GM12878 (cell line): ENCODE data around the gene MROH9. TPM values are rescaled to one million over a fixed set of nuclear protein-coding genes. Genes with fewer than 3 reads are reported as not detected.

Experiments used
- ATAC-seq: fragments of 200-7000 bp; cut with Tn5 transposase; 3 replicates; pipeline ENCODE4 v1.9.1; 2020; ENCODE audit warnings: mild to moderate bottlenecking, moderate library complexity
- BruUV-seq: library from RNA; stranded (reverse); fragments of 400-500 nt; replicated peaks from 2 replicates; lab custom pipeline; 2021; lab: Mats Ljungman, UMichigan
- CTCF ChIA-PET: fragments of 300-600 bp; sonication (Branson Sonifier 250); formaldehyde crosslinking; extraction: SDS; loops from one replicate; lab custom pipeline; 2021; ENCODE audit warnings: inconsistent platforms; lab: Yijun Ruan, JAX
- POLR2A ChIA-PET: fragments of 350-600 bp; formaldehyde crosslinking; extraction: SDS; loops from one replicate; lab custom pipeline; 2021; ENCODE audit warnings: inconsistent platforms; lab: Charles Lee
- RAD21 ChIA-PET: fragments of 300-600 bp; sonication (Branson Sonifier 250); formaldehyde crosslinking; loops from one replicate; lab custom pipeline; 2023; ENCODE audit warnings: antibody characterized with exemption; ENCODE audit not compliant: unreplicated experiment; lab: Charles Lee
- SMC1A ChIA-PET: fragments of 300-600 bp; sonication (Branson Sonifier 250); formaldehyde crosslinking; loops from one replicate; lab custom pipeline; 2023; ENCODE audit not compliant: unreplicated experiment, uncharacterized antibody; lab: Charles Lee
- DNase-seq: peaks from one replicate; pipeline ENCODE4 v3.0.0-alpha.2; 2011; ENCODE audit warnings: low read depth, low spot score
- FAIRE-seq: peaks from 3 replicates; lab custom pipeline; 2011; peaks lifted over from hg19 to GRCh38; lab: Jason Lieb, UNC
- H2AFZ ChIP-seq: 2 replicates; pipeline ENCODE4 v1.6.0; 2011; ENCODE audit warnings: low read depth, low read length, control low read depth; ENCODE audit not compliant: control insufficient read depth
- H3K27ac ChIP-seq: 2 replicates; pipeline ENCODE4 v1.5.1; 2011; ENCODE audit warnings: control low read depth; ENCODE audit not compliant: control insufficient read depth, insufficient read depth
- H3K27me3 ChIP-seq, 2 experiments: replicated peaks in 1 of 2; 2 replicates each; pipeline versions ENCODE4 v1.6.0 to v1.6.1; 2011; ENCODE audit warnings: low read length in 1 of 2; ENCODE audit not compliant: control insufficient read depth in 2 of 2, insufficient read depth in 2 of 2
- H3K36me3 ChIP-seq, 2 experiments: 2 replicates each; pipeline ENCODE4 v1.5.1; 2011; ENCODE audit warnings: low read length in 1 of 2; ENCODE audit not compliant: control insufficient read depth in 2 of 2, insufficient read depth in 2 of 2
- H3K4me1 ChIP-seq: 2 replicates; pipeline ENCODE4 v1.6.1; 2011; ENCODE audit warnings: mild to moderate bottlenecking, low read length, moderate library complexity, mixed read lengths; ENCODE audit not compliant: control insufficient read depth, insufficient read depth
- H3K4me2 ChIP-seq: 2 replicates; pipeline ENCODE4 v1.6.0; 2011; ENCODE audit warnings: control low read depth; ENCODE audit not compliant: control insufficient read depth, insufficient read depth
- H3K4me3 ChIP-seq: fragments of 200-600 bp; sonication (generic); 2 replicates; pipeline ENCODE4 v1.5.1; 2016
- H3K79me2 ChIP-seq: 2 replicates; pipeline ENCODE4 v1.6.0; 2011; ENCODE audit warnings: low read length; ENCODE audit not compliant: control insufficient read depth, insufficient read depth
- H3K9ac ChIP-seq: 2 replicates; pipeline ENCODE4 v1.8.0; 2011; ENCODE audit warnings: low read length, control low read depth, mixed read lengths; ENCODE audit not compliant: control insufficient read depth, insufficient read depth
- H3K9me3 ChIP-seq: replicated peaks from 3 replicates; pipeline ENCODE4 v1.5.1; 2011; ENCODE audit warnings: mild to moderate bottlenecking, low read length; ENCODE audit not compliant: control insufficient read depth, insufficient read depth
- H4K20me1 ChIP-seq: 2 replicates; pipeline ENCODE4 v1.6.0; 2011; ENCODE audit not compliant: control insufficient read depth, insufficient read depth
- E4F1 ChIP-seq: fragments of 450-650 bp; IDR thresholded peaks from 2 replicates; pipeline ENCODE4 v1.6.1; 2018; ENCODE audit warnings: borderline replicate concordance, mild to moderate bottlenecking; ENCODE audit not compliant: partially characterized antibody
- FOS ChIP-seq: IDR thresholded peaks from 3 replicates; pipeline ENCODE4 v1.6.1; 2011; ENCODE audit warnings: borderline replicate concordance; ENCODE audit not compliant: insufficient read length; ENCODE audit errors: extremely low read depth
- NBN ChIP-seq: fragments of 450-650 bp; IDR thresholded peaks from 2 replicates; pipeline ENCODE4 v1.6.1; 2016
- ZNF207 ChIP-seq: fragments of 450-650 bp; IDR thresholded peaks from 2 replicates; pipeline ENCODE4 v1.6.1; 2014; ENCODE audit warnings: antibody characterized with exemption, mild to moderate bottlenecking, borderline replicate concordance
- WGBS: methylation state at CpG from one replicate; pipeline ENCODE4 v1.1.6; 2016; ENCODE audit warnings: low lambda C conversion rate; ENCODE audit not compliant: insufficient replicate concordance, insufficient coverage; ENCODE audit errors: missing lambda C conversion rate; 5-methylcytosine and 5-hydroxymethylcytosine counted together
- in situ Hi-C: fragments of 300-500 bp; cut with MboI; formaldehyde crosslinking; loops from 9 replicates; pipeline ENCODE4 v1.14.3; 2018; ENCODE audit warnings: mixed read lengths
- intact Hi-C: fragments of 100-400 bp; cut with micrococcal nuclease; formaldehyde crosslinking; loops from one replicate; pipeline ENCODE4 v1.14.2; 2022; ENCODE audit not compliant: unreplicated experiment
- polyA plus RNA-seq, 11 experiments: library from polyadenylated mRNA; depleted of rRNA in 4 of 11; unstranded in 6 of 11; stranded (reverse) in 5 of 11; fragments of >200 nt; fragmentation: Nextera tagmentation in 4 of 11; fragmentation: Illumina TruSeq in 1 of 11; extraction: Ambion mirVana in 4 of 11; extraction: Trizol in 1 of 11; gene quantifications; 1 replicate in 1 of 11; 2 replicates in 10 of 11; pipeline versions ENCODE4 v1.2.1 to v1.2.3, GENCODE V29; 2011 to 2016; ENCODE audit warnings: inconsistent platforms in 2 of 11, missing spikeins in 2 of 11, low read depth in 1 of 11
- total RNA-seq, 4 experiments: library from RNA; depleted of rRNA in 3 of 4; stranded (reverse); fragments of >200 nt in 3 of 4; fragmentation: Illumina TruSeq in 1 of 4; extraction: Trizol in 1 of 4; gene quantifications; 2 replicates each; pipeline versions ENCODE4 v1.2.1 to v1.2.3, GENCODE V29; 2013 to 2021
- TF ChIP-seq, protein P1 (sequence below): fragments of 450-650 bp; IDR thresholded peaks from 2 replicates; pipeline ENCODE4 v1.6.1; 2016; ENCODE audit warnings: mild to moderate bottlenecking, moderate library complexity, borderline replicate concordance

MROH9 gene
- total and polyA plus RNA-seq, 10 of the 15 experiments (the other 5 are each of a cell fraction or from before 2014, with no cell fraction given) = not detected

DNA sequence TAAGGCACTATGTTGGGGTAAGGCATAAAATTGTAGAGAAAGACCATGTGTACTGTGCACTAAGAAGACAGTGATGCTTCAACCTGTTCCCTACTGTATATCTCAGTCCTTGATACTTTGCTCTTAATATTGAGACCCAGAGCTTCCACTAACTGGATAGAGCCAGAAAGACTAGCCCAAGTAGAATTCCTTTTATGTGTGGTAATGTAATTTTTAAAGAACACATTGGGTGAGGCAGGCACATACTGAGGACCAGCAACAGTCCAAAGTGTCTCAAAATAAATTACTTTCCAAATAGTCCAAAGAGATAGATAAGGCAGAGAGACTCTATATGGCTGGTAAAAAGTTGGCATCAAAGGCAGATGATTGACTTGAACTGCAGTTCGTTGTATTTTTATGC, 31.4 kb upstream of the MROH9 start (continued):
- TF ChIP-seq E4F1 (no peak), ZNF207 (no peak)

- no peaks in the 10 kb centered on the region for H3K36me3 ChIP-seq
- H3K4me3 ChIP-seq = no peak overlapping the region
- H3K4me1 ChIP-seq = no peaks in the 10 kb centered on the region
- no peaks in the 10 kb centered on the region for H3K9me3 ChIP-seq
- H3K27ac ChIP-seq = no peak overlapping the region
- no peaks in the 10 kb centered on the region for H3K79me2 ChIP-seq
- RAD21 ChIA-PET = interaction anchor here (0.6 to 1.0 kb wide), 2 partner anchors 29 to 280 kb away, joined by 3 read pairs; no protein-coding TSS in a partner anchor
- no TSS peak for BruUV-seq
- H3K4me2 ChIP-seq = no peak overlapping the region
- 0% methylated on average over 1 of the region's 1 CpG for WGBS
- H3K27me3 ChIP-seq = no peaks in the 10 kb centered on the region
- FAIRE-seq (no peak), ATAC-seq (no peak), DNase-seq (no peak)
- SMC1A ChIA-PET = interaction anchor here (0.6 to 1.4 kb wide), 5 partner anchors 11 to 36 kb away, joined by 3 to 5 read pairs (median 3); no protein-coding TSS in a partner anchor
- H2AFZ ChIP-seq = no peak overlapping the region
- in situ Hi-C loops = no loop called here
- CTCF ChIA-PET = interaction anchor here (1.0 to 1.5 kb wide), 4 partner anchors 11 to 21 kb away, joined by 4 to 6 read pairs (median 6); no protein-coding TSS in a partner anchor
- intact Hi-C loops = no loop called here
- POLR2A ChIA-PET = no interaction called here
- H4K20me1 ChIP-seq = no peaks in the 10 kb centered on the region
- no peak overlapping the region for H3K9ac ChIP-seq
- TF ChIP-seq NBN (no peak), FOS (no peak)
- TF ChIP-seq, protein P1, sequence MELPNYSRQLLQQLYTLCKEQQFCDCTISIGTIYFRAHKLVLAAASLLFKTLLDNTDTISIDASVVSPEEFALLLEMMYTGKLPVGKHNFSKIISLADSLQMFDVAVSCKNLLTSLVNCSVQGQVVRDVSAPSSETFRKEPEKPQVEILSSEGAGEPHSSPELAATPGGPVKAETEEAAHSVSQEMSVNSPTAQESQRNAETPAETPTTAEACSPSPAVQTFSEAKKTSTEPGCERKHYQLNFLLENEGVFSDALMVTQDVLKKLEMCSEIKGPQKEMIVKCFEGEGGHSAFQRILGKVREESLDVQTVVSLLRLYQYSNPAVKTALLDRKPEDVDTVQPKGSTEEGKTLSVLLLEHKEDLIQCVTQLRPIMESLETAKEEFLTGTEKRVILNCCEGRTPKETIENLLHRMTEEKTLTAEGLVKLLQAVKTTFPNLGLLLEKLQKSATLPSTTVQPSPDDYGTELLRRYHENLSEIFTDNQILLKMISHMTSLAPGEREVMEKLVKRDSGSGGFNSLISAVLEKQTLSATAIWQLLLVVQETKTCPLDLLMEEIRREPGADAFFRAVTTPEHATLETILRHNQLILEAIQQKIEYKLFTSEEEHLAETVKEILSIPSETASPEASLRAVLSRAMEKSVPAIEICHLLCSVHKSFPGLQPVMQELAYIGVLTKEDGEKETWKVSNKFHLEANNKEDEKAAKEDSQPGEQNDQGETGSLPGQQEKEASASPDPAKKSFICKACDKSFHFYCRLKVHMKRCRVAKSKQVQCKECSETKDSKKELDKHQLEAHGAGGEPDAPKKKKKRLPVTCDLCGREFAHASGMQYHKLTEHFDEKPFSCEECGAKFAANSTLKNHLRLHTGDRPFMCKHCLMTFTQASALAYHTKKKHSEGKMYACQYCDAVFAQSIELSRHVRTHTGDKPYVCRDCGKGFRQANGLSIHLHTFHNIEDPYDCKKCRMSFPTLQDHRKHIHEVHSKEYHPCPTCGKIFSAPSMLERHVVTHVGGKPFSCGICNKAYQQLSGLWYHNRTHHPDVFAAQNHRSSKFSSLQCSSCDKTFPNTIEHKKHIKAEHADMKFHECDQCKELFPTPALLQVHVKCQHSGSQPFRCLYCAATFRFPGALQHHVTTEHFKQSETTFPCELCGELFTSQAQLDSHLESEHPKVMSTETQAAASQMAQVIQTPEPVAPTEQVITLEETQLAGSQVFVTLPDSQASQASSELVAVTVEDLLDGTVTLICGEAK = no peak
Measured at GRCh38 chr1:170908942-170909341, 26.4 kb upstream of the MROH9 start.
